ENCODE results near the gene RNF180.
"Not testable (repeated sequence)": the region's sequence is repeated elsewhere in the genome, so short reads cannot be mapped to it uniquely, and the experiment has no call there.

RNF180 gene

DNA sequence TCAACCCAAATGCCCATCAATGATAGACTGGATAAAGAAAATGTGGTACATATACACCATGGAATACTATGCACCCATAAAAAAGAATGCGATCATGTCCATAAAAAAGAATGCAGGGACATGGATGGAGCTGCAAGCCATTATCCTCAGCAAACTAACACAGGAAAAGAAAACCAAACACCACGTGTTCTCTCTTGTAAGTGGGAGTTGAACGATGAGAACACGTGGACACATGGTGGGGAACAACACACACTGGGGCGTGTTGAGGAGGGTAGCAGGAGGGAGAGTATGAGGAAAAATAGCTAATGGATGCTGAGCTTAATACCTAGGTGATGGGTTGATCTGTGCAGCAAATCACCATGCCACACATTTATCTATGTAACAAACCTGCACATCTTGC, 233.1 kb downstream of the RNF180 start:
- not testable (repeated sequence) for DNase-seq

DNA sequence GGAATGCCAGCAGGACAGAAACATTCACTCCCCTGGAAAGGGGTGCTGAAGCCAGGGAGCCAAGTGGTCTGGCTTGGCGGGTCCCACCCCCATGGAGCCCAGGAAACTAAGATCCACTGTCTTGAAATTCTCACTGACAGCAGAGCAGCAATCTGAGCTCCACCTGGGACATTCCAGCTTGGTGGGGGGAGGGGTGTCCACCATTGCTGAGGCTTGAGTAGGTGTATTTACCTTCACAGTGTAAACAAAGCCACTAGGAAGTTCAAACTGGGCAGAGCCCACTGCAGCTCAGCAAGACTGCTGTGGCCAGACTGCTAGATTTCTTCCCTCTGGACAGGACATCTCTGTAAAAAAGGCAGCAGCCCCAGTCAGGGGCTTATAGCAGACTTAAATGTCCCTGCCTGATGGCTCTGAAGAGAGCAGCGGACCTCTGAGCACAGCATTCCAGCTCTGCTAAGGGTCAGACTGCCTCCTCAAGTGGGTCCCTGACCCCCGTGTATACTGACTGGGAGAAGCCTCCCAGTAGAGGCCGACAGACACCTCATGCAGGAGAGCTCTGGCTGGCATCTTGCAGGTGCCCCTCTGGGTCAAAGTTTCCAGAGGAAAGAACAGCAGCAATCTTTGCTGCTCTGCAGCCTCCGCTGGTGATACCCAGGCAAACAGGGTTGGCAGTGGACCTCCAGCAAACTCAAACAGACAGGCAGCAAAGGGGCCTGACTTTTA, 241.6 kb downstream of the RNF180 start:
- not testable (repeated sequence) for DNase-seq

DNA sequence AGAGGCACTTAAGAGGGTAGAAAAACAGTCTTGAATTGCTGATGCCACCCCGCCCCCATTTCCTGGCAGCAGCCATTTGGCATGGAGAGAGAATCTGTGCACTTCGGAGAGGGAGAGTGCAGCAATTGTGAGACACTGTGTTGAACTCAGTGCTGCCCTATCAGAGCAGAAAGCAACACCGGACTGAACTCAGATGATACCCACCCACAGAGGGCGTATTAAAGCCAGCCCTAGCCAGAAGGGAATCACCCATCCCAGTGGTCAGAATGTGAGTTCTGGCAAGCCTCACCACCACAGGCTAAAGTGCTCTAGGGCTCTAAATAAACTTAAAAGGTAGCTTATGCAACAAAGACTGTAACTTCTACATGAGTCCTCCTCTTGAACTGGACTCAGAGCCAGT, 251.7 kb downstream of the RNF180 start:
- DNase-seq, result no peak

DNA sequence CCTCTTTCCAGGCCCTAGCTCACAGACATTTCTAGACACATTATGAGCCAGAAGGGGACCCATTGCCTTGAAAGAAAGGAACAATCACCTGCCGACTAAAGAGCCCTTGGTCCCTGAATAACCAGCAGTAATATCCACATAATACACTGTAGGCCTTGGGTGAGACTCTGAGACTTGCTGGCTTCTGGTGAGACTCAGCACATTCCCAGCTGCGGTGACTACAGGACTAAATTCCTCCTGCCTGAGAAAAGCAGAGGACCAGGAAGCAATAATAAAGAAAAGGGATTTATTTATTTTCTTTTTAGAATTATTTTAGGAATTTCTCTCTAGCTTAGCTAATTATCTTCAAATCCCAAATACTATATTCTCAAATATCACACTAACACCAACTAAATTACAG, 252.4 kb downstream of the RNF180 start:
- DNase-seq, result no peak
